Stimulated activated CD8-positive, alpha-beta memory T cell treated with anti-CD3 and anti-CD28 coated beads, Interleukin-7, amount 100 ng/mL, for 4 hours (primary cell): ENCODE results near the gene SLC14A1.
A peak's percentile ranks its signal among the peaks of the same experiment; 100 is the strongest.

Experiments
- DNase-seq, 2 donors: peaks; one replicate each; pipeline ENCODE4 v3.0.0-alpha.2; 2020; ENCODE audit warnings: low read depth in 2 of 2

Gene SLC14A1

GRCh38 chr18:45722899-45723298 is 1.1 kb upstream of the SLC14A1 start:
- DNase-seq: peak; percentile 30 to 50

GRCh38 chr18:45724601-45725000 is 620 bp downstream of the SLC14A1 start:
- no peak for DNase-seq

GRCh38 chr18:45725336-45725735 is 1.4 kb downstream of the SLC14A1 start:
- DNase-seq: no peak

- DNase-seq: no peak
Observed at GRCh38 chr18:45726603-45727002, 2.6 kb downstream of the SLC14A1 start.

- DNase-seq: no peak
Observed at GRCh38 chr18:45727068-45727467, 3.1 kb downstream of the SLC14A1 start.

- DNase-seq: no peak
Observed at GRCh38 chr18:45728336-45729010, 4.5 kb downstream of the SLC14A1 start.

GRCh38 chr18:45730832-45731575 is 7.0 kb downstream of the SLC14A1 start:
- DNase-seq: no peak

GRCh38 chr18:45731716-45732115 is 7.7 kb downstream of the SLC14A1 start:
- no peak for DNase-seq

- no peak for DNase-seq
Observed at GRCh38 chr18:45733535-45733934, 9.6 kb downstream of the SLC14A1 start.

GRCh38 chr18:45734505-45734904 is 10.5 kb downstream of the SLC14A1 start:
- no peak for DNase-seq

GRCh38 chr18:45734944-45735343 is 11.0 kb downstream of the SLC14A1 start:
- no peak for DNase-seq

GRCh38 chr18:45738660-45739059 is 14.7 kb downstream of the SLC14A1 start:
- DNase-seq: no peak

GRCh38 chr18:45739268-45739667 is 15.3 kb downstream of the SLC14A1 start:
- no peak for DNase-seq

GRCh38 chr18:45739848-45740247 is 15.9 kb downstream of the SLC14A1 start:
- DNase-seq: no peak

- DNase-seq: no peak
Observed at GRCh38 chr18:45741056-45741455, 17.1 kb downstream of the SLC14A1 start.

GRCh38 chr18:45745817-45746461 is 22.0 kb downstream of the SLC14A1 start:
- DNase-seq: no peak

- no peak for DNase-seq
Observed at GRCh38 chr18:45748501-45748900, 24.5 kb downstream of the SLC14A1 start.

- no peak for DNase-seq
Observed at GRCh38 chr18:45749918-45750689, 26.1 kb downstream of the SLC14A1 start.

GRCh38 chr18:45751766-45752165 is 27.8 kb downstream of the SLC14A1 start:
- no peak for DNase-seq

GRCh38 chr18:45752681-45753080 is 28.7 kb downstream of the SLC14A1 start:
- DNase-seq: no peak

- DNase-seq: no peak
Observed at GRCh38 chr18:45753286-45753685, 29.3 kb downstream of the SLC14A1 start.

GRCh38 chr18:45755934-45756333 is 32.0 kb downstream of the SLC14A1 start:
- no peak for DNase-seq
